D721Med (cell line): Measurements from ENCODE around the gene TUT7.
"Not testable (repeated sequence)": the region's sequence is repeated elsewhere in the genome, so short reads cannot be mapped to it uniquely, and the experiment has no call there.

Experiments used
- DNase-seq: peaks from one replicate; pipeline ENCODE4 v3.0.0; 2011; ENCODE audit warnings: low spot score; ENCODE audit not compliant: insufficient read length
- FAIRE-seq: peaks from 2 replicates; lab custom pipeline; 2011; peaks lifted over from hg19 to GRCh38; lab: Jason Lieb, UNC
- CTCF ChIP-seq: IDR thresholded peaks from 2 replicates; pipeline ENCODE4 v1.5.1; 2012; ENCODE audit warnings: mild to moderate bottlenecking, control low read depth; ENCODE audit not compliant: insufficient read depth; ENCODE audit errors: missing control alignments

TUT7 gene

DNA sequence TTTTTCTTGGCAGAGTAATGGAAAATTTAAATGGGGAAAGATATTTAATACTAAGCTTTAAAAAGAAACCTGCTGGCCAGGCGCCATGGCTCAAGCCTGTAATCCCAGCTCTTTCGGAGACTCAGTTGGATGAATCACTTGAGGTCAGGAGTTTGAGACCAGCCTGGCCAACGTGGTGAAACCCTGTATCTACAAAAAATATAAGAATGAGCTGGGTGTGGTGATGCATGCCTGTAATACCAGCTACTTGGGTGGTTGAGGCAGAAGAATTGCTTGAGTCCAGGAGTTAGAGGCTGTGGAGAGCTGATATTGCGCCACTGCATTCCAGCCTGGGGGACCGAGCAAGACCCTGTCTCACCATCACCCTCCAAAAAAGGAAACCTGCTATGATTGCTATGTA lies 32.8 kb downstream of the TUT7 start:
- FAIRE-seq (no peak), DNase-seq (no peak)
- TF ChIP-seq CTCF = no peak

GRCh38 chr9:86318187-86318586 lies 36.0 kb downstream of the TUT7 start:
- no peak for DNase-seq
- TF ChIP-seq CTCF = no peak
- no peak for FAIRE-seq

DNA sequence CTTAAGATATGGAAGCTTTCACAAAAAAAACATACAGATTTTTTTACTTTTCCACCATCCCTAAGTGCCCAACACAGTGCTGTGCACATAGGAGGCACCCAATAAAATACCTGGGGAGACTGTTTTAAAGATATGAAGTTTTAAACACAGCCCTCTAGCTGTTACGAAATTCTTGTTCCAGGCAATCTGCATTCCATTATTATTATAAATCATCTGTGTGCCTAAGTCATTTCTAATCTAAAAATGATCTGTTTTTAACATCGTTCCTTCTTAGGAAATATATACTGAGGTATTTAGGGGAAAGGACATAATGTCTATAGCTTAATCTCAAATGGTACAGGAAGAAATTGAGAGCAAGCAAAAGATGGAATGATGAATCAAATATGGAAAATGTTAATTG lies 39.1 kb downstream of the TUT7 start:
- FAIRE-seq = no peak
- no peak for DNase-seq
- TF ChIP-seq CTCF = no peak

DNA sequence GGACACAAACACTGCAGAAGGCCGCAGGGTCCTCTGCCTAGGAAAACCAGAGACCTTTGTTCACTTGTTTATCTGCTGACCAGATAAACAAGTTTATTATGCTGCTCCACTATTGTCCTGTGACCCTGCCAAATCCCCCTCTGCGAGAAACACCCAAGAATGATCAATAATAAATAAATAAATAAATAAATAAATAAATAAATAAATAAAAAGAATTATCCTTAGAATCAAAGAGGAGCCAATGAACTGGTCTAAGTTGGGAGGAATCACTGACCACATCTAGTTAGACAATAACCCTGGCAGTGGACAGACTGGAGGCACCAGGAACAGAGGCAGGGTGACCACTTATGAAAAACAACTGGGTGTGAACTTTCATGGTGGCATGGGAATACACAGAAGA lies 41.3 kb downstream of the TUT7 start:
- FAIRE-seq, DNase-seq: not testable (repeated sequence)

GRCh38 chr9:86308687-86309086 lies 45.5 kb downstream of the TUT7 start:
- no peak for FAIRE-seq
- no peak for DNase-seq
- TF ChIP-seq CTCF = no peak

DNA sequence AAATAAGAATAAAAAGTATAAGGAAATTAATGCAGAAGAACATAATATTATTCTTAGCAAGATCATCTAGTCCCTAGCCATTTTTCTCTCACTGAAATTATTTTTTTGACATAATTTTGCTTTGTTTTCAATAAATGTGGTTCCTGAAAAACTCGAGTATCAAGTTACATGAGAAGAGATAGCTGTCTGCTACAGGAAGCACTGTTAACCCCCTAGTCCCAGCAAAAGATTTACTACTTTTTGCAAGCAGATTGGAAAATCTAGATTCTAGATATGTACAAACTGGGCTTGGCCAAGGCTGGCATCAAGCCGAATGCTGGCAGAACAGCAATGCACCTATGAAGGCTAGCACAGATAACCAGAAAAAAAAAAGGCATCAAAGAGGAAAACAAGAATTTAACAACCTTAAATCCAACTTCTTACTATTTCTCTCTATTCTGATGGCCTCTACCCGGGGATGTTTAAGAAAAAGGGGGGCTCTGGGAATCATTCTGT lies 49.9 kb downstream of the TUT7 start:
- no peak for DNase-seq
- FAIRE-seq = no peak
- TF ChIP-seq CTCF = no peak

GRCh38 chr9:86303316-86303975 lies 50.8 kb downstream of the TUT7 start:
- no peak for TF ChIP-seq CTCF
- no peak for FAIRE-seq
- no peak for DNase-seq

GRCh38 chr9:86301686-86302085 lies 52.5 kb downstream of the TUT7 start:
- DNase-seq = no peak
- TF ChIP-seq CTCF = no peak
- FAIRE-seq = no peak
